ENCODE measurements around the gene COPS2.
"Not testable (repeated sequence)": the region's sequence is repeated elsewhere in the genome, so short reads cannot be mapped to it uniquely, and the experiment has no call there.

Gene COPS2

DNA sequence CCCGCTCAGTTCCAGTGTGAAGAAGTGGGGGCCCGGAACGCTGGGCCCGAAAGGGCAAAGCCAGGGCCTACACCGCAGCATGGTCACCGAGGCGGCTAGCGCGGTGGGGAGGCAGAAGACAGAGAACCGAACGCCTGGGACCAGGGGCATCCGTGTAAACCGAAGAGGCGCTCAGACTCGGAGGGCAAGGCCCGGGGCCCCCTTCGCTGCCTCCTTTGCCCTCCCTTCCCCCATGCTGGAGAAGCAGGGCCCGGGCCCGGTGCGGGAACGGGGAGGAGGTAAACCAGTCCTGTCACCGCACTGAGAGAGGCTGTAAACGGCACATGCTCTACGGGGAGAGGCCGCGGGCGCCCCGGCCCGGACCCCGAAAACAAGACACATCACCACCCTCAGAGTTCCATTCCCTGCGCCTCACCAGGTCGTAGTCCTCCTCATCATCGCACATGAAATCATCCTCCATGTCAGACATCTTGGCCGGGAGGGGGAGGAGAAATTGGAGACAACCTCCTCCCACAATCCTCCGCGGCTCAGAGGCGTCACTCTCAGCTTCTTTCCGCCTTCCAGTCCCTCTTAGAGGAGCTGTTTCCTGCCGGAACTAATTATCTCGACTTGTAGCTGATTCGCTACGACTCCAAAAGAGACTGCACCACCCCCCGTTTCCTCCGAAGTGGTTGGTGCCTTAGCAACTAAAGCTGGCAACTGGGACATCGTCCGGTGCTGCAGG, at the start of gene COPS2:
Gene COPS2, minus strand, starts transcription at position 490 of the 724 bp plus-strand sequence. Its CDS starts 21 bp downstream, at position 469.
- peak within 1 kb of the TSS; percentile 94 for H3K27ac ChIP-seq
- H3K9ac ChIP-seq, result peak within 1 kb of the TSS; percentile 98
- H4K20me1 ChIP-seq, result peaks cover 50% of the 10 kb centered on the region
- H3K27me3 ChIP-seq, result no peaks in the 10 kb centered on the region
- no peak for TF ChIP-seq Cebpa-rat (IDR thresholded peaks at IDR 0.05)
- H3K4me1 ChIP-seq, result peaks cover 40% of the 10 kb centered on the region
- H3K4me3 ChIP-seq, result peak within 1 kb of the TSS; percentile 97
- no peaks in the 10 kb centered on the region for H3K9me3 ChIP-seq
- H3K4me2 ChIP-seq, result peak within 1 kb of the TSS; percentile 86
- peaks cover 9% of the 10 kb centered on the region; the same call in 1 of the 2 replicates for H3K36me3 ChIP-seq

DNA sequence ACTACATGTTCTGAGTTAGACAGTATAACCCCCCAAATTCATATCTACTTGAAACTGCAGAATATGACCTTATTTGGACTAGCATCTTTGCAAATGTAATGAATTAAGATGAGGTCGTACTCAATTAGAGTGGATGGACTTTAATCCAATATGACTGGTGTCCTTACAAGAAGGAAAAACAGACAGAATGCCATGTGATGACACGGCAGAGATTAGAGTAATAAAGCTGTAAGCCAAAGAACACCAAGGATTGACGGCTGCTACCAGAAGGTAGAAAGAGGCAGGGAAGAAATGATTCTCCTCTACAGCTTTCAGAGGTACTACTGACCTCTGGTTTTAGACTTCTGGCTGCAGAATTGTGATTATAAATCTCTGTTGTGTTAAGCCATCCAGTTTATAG, 44.9 kb upstream of the COPS2 start:
- Histone ChIP-seq H3K27me3 (no peaks in the 10 kb centered on the region), H3K4me2 (no peak overlapping the region), H3K4me3 (no peak overlapping the region), H4K20me1 (no peaks in the 10 kb centered on the region), H3K27ac (no peak overlapping the region), H3K36me3 (peaks cover 32% of the 10 kb centered on the region), H3K9me3 (peaks cover 12% of the 10 kb centered on the region), H3K9ac (no peak overlapping the region), H3K4me1 (no peaks in the 10 kb centered on the region)
- no peak for TF ChIP-seq Cebpa-rat (IDR thresholded peaks at IDR 0.05)

DNA sequence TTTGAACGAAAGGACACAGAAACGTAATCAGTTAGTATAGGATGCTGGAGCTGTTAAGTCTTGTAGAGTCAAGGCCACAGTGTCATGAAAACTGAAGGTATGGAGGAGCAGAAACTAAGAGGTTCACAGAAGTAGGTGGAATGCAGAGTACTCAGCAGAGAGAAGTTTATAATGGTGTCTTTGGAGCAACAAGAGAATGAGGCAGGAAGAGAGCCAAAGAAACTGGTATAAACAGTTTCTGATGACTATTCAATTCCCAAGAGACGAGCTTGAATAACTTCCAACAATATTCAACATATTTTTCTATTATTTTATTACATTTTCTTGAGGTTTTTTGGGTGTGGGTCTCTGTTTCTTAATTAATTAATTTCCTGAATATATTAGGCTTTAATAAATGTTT, 44.3 kb upstream of the COPS2 start:
- Histone ChIP-seq H3K9ac (no peak overlapping the region), H3K4me1 (no peaks in the 10 kb centered on the region), H3K27ac (no peak overlapping the region), H3K4me3 (no peak overlapping the region), H3K9me3 (peaks cover 5% of the 10 kb centered on the region), H4K20me1 (no peaks in the 10 kb centered on the region), H3K27me3 (no peaks in the 10 kb centered on the region), H3K36me3 (peaks cover 25% of the 10 kb centered on the region), H3K4me2 (no peak overlapping the region)
- TF ChIP-seq Cebpa-rat (IDR thresholded peaks at IDR 0.05), result no peak

DNA sequence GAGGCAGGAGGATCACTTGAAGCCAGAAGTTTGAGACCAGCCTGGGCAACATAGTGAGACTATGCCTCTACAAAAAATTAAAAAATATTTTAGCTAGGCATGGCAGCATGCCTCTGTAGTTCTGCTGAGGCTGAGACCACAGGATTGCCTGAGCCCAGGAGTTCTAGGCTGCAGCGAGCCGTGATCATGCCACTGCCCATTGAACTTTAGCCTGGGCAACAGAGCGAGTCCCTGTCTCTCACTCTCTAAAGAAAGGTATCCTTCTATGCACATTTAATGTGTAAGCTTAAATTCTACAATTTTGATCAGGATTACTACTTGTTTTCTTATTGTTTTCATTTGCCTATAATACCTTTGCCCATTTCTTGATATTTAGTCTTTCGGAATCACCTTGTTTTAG, 41.5 kb upstream of the COPS2 start:
- no peak overlapping the region for H3K4me2 ChIP-seq
- H3K9me3 ChIP-seq, result no peaks in the 10 kb centered on the region
- H3K27ac ChIP-seq, result no peak overlapping the region
- TF ChIP-seq Cebpa-rat (IDR thresholded peaks at IDR 0.05), result no peak
- H3K4me3 ChIP-seq, result no peak overlapping the region
- H3K36me3 ChIP-seq, result peaks cover 4% of the 10 kb centered on the region; the same call in 1 of the 2 replicates
- no peaks in the 10 kb centered on the region for H4K20me1 ChIP-seq
- H3K9ac ChIP-seq, result no peak overlapping the region
- no peaks in the 10 kb centered on the region for H3K27me3 ChIP-seq
- no peaks in the 10 kb centered on the region for H3K4me1 ChIP-seq

DNA sequence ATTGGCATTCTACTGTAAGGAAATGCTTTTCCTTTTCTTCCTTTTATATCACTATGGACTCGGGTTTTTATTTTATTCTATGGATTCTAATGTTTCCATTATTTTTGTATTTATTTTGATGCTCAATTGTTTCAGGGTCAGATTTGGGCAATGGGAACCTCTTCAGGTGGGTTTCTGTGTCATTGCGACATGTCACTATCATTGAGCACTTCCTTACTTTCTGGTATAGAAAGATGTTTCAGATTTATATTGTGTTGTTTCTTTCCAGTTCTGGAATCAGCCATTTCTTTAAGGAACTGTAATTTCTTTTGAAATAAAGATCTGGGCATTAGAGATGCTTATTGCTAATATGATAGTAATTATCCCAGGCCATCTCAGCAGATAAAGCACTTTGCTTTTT, 36.5 kb upstream of the COPS2 start:
- Histone ChIP-seq H4K20me1 (no peaks in the 10 kb centered on the region; the same call in 1 of the 2 replicates), H3K27me3 (no peaks in the 10 kb centered on the region), H3K9me3 (no peaks in the 10 kb centered on the region), H3K4me1 (no peaks in the 10 kb centered on the region), H3K36me3 (peaks cover 16% of the 10 kb centered on the region), H3K4me3 (no peak overlapping the region), H3K9ac (no peak overlapping the region), H3K27ac (no peak overlapping the region), H3K4me2 (no peak overlapping the region)
- TF ChIP-seq Cebpa-rat (IDR thresholded peaks at IDR 0.05), result no peak

DNA sequence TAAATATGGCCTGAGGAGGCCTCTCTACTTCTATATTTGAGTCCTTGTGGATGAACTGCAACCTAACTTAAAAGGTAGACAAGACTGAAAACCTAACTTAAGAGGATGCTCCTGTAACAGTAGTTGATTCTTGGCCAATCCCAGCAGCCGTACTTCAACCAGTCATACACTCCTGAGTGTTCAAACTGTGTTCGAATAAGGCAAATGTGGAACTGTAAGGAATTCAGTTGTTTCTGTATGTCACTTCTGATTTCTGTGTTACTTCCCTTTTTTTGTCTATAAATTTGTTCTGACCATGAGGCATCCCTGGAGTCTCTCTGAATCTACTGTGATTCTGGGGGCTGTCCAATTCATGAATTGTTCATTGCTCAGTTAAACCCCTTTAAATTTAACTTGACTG, 35.2 kb upstream of the COPS2 start:
- H3K9ac ChIP-seq, result no peak overlapping the region
- peaks cover 17% of the 10 kb centered on the region for H3K36me3 ChIP-seq
- H3K27me3 ChIP-seq, result no peaks in the 10 kb centered on the region
- H4K20me1 ChIP-seq, result no peaks in the 10 kb centered on the region; the same call in 1 of the 2 replicates
- no peak overlapping the region for H3K4me2 ChIP-seq
- no peak overlapping the region for H3K4me3 ChIP-seq
- H3K9me3 ChIP-seq, result peaks cover 3% of the 10 kb centered on the region
- H3K27ac ChIP-seq, result no peak overlapping the region
- TF ChIP-seq Cebpa-rat (IDR thresholded peaks at IDR 0.05), result no peak
- no peaks in the 10 kb centered on the region for H3K4me1 ChIP-seq

DNA sequence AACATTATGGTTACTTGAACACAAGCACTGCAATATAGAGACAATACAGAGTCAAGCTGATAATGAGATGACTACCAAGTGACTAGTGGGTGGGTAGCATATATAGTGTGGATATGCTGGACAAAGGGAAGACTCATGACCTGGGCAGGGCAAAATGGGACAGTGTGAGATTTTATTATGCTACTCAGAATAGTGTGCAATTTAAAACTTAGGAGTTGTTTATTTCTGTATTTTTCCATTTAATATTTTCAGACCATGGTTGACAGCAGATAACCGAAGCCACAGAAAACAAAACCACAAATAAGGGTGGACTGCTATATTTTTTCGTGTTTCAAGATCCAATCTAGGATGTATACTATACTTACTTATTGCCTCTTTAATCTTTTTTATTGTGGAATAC, 34.2 kb upstream of the COPS2 start:
- Histone ChIP-seq H3K9ac (no peak overlapping the region), H3K4me2 (no peak overlapping the region), H3K27ac (no peak overlapping the region), H3K4me1 (no peaks in the 10 kb centered on the region), H3K27me3 (no peaks in the 10 kb centered on the region), H3K9me3 (peaks cover 9% of the 10 kb centered on the region), H4K20me1 (no peaks in the 10 kb centered on the region; the same call in 1 of the 2 replicates), H3K36me3 (peaks cover 22% of the 10 kb centered on the region), H3K4me3 (no peak overlapping the region)
- no peak for TF ChIP-seq Cebpa-rat (IDR thresholded peaks at IDR 0.05)

DNA sequence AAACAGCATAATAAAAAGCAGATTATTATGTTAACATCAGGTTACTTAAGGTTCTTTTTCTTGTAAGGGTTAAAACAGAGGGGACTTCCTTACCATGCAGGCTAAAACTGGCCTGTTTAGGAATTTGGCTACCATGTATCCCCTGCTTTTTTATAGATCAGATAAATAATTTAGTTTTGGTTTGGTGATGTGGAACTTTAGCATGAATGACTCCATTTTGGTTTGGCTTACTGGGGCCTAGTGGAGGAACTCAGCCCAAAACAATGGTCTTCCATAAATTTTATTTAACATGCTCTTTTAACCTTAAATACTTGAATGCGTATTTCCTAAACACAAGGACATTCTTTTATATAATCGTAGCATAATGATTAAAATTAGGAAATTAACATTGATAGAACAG, 33.5 kb upstream of the COPS2 start:
- peaks cover 22% of the 10 kb centered on the region for H3K36me3 ChIP-seq
- no peaks in the 10 kb centered on the region for H3K27me3 ChIP-seq
- no peak overlapping the region for H3K4me3 ChIP-seq
- peaks cover 9% of the 10 kb centered on the region for H3K9me3 ChIP-seq
- H3K4me2 ChIP-seq, result no peak overlapping the region
- no peak for TF ChIP-seq Cebpa-rat (IDR thresholded peaks at IDR 0.05)
- H3K4me1 ChIP-seq, result no peaks in the 10 kb centered on the region
- H4K20me1 ChIP-seq, result no peaks in the 10 kb centered on the region; the same call in 1 of the 2 replicates
- H3K9ac ChIP-seq, result no peak overlapping the region
- no peak overlapping the region for H3K27ac ChIP-seq

DNA sequence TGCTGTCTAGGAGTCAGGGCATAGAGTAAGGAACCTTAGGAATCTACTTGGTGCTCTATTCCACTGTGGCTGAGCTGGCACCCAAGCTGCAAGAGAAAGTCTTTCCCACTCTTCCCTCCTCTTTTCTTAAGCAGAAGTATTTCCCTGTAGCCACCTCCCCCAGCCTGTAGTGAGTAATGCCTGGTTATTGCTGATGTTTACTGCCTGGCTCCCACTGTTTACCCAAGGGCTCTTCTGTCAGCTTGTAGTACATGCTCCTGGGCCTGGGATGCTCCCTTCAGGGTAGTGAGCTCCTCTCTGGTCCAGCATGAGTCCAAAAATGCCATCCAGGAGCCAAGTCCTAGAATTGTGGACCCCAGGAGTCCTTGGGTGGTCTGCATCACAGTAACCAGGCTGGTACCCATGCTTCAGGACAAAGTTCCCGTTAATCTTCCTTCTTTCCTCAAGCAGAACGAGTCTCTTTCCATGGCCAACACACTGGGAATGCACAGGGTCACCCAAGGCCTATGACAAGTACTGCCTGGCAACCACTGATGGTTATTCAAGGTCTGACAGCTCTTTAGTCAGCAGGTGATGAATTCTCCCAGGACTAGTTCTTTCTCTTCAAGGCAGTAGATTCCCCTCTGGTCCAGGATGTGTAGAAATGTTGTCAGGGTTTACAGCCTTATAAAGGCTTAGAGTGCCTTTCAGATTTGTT, 32.3 kb upstream of the COPS2 start:
- no peak for TF ChIP-seq Cebpa-rat (IDR thresholded peaks at IDR 0.05)
- Histone ChIP-seq H3K27ac (no peak overlapping the region), H3K36me3 (peaks cover 22% of the 10 kb centered on the region)

DNA sequence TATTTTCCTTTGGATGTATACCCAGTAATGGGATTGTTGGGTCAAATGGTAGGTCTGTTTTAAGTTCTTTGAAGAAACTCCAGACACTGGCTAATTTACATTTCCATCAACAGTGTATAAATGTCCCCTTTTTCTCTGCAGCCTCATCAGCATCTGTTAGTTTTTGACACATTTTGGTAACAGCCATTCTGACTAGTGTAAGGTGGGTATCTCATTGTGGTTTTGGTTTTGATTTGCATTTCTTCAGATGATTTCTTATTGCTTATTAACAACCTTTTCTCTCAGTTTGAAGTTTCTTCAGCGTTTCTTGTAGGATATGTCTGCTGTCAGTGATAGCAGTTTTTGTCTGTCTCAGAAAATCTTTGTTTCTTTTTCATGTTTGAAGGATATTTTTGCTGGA, 30.1 kb upstream of the COPS2 start:
- TF ChIP-seq Cebpa-rat (IDR thresholded peaks at IDR 0.05), result no peak
- no peak overlapping the region for H3K9ac ChIP-seq
- no peaks in the 10 kb centered on the region for H3K27me3 ChIP-seq
- no peak overlapping the region for H3K27ac ChIP-seq
- peaks cover 20% of the 10 kb centered on the region for H3K9me3 ChIP-seq
- H4K20me1 ChIP-seq, result no peaks in the 10 kb centered on the region
- peaks cover 26% of the 10 kb centered on the region for H3K36me3 ChIP-seq
- no peak overlapping the region for H3K4me3 ChIP-seq
- no peaks in the 10 kb centered on the region for H3K4me1 ChIP-seq
- H3K4me2 ChIP-seq, result no peak overlapping the region

More for the DNA sequence above, 32.3 kb upstream of the COPS2 start:
- Histone ChIP-seq H3K4me1 (no peaks in the 10 kb centered on the region), H3K9ac (no peak overlapping the region), H3K9me3 (peaks cover 15% of the 10 kb centered on the region), H3K27me3 (no peaks in the 10 kb centered on the region), H3K4me3 (no peak overlapping the region), H3K4me2 (no peak overlapping the region), H4K20me1 (no peaks in the 10 kb centered on the region; the same call in 1 of the 2 replicates)

DNA sequence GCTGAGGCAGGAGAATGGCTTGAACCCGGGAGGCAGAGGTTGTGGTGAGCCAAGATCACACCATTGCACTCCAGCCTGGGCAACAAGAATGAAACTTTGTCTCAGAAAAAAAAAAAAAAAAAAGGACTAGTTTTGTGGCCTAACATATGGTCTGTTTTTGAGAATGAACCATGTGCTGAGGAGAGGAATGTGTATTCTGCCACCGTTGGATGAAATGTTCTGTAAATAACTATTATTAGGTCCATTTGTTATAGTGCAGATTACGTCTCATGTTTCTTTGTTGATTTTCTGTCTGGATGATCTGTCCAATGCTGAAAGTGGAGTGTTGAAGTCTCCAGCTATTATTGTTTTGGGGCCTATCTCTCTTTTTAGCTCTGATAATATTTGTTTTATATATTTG, 28.3 kb upstream of the COPS2 start:
- H3K9ac ChIP-seq, H3K27ac ChIP-seq, H3K27me3 ChIP-seq, H3K4me3 ChIP-seq, H3K4me1 ChIP-seq, H3K4me2 ChIP-seq, H4K20me1 ChIP-seq: not testable (repeated sequence)
- Histone ChIP-seq H3K9me3 (peaks cover 20% of the 10 kb centered on the region), H3K36me3 (peaks cover 26% of the 10 kb centered on the region)

Measured in BLaER1 (cell line).